GM18526 (cell line): Measurements from ENCODE around the gene CHP2.

Source experiments
- POLR2A ChIP-seq: IDR thresholded peaks from 3 replicates; pipeline ENCODE4 v1.6.1; 2011; ENCODE audit not compliant: insufficient read length; ENCODE audit errors: extremely low read depth

Gene CHP2

GRCh38 chr16:23754594-23755483, at the start of gene CHP2:
Gene CHP2 (plus strand): TSS chr16:23755026. CDS start chr16:23755050, 24 bp downstream.
- TF ChIP-seq POLR2A: no peak

GRCh38 chr16:23705517-23705902, 49.3 kb upstream of the CHP2 start:
- TF ChIP-seq POLR2A: no peak

DNA sequence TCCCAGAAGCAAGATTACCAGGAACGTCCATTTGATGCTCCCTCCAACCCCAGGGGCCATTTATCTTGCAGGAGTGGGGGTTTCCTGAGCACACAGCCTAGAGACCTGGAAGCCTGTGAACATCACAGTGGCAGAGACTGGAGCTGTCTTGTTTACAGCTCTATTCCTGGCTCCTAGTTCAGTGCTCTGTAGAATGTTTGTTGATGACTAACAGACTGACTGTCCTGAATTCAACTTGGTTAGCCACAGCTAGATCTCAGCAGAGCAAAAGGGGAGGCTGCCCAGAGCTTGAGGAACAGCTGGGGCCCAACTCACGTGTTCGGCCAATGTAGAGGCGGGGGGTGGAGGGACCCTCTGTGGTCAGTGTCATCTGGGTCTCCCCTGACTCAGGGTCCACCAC, 48.4 kb upstream of the CHP2 start:
- TF ChIP-seq POLR2A: no peak

DNA sequence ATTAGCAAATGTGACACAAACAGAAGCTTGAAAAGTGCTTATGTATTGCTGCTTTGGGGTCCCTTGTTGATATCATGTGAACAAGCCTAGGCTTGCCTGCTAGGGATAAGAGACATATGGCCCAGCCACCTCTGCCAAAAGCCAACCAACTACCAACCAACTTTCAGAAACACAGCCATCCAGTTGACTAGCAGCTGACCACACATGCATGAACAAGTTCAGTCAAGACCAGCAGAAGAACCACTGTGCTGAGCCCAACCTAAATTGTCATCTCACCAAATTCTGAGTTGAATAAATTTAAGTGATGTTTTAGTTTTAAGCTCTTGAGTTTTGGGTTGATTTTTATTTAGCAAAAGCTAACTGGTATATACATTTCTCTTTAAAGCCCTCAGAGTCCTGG, 45.3 kb upstream of the CHP2 start:
- TF ChIP-seq POLR2A: no peak

- TF ChIP-seq POLR2A: no peak
These were observed 44.8 kb upstream of the CHP2 start for GRCh38 chr16:23710008-23710407.

DNA sequence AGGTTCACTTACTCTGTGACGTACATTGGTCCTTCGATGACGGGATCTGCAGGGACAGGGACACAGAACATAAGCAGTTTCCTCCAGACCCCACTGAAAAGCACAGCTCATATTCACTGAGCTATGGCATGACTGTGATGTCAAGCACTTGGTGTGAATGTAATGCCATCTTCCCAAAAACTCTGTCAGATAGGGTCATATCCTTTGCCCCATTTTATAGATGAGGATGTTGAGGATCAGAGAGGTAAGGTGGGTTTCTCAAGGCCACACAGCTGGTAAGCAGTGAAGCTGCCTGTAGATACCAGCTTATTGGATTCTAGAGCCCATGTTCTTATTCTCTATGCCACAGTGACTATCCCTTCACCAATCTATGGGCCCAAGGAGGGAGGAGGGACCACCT, 44.3 kb upstream of the CHP2 start:
- no peak for TF ChIP-seq POLR2A

- TF ChIP-seq POLR2A: no peak
These were observed 43.0 kb upstream of the CHP2 start for GRCh38 chr16:23711785-23712184.

GRCh38 chr16:23712976-23713375, 41.9 kb upstream of the CHP2 start, which contains the start of gene ERN2:
Gene ERN2 (minus strand): TSS chr16:23713222. CDS start chr16:23713187, 35 bp downstream.
- TF ChIP-seq POLR2A: no peak

DNA sequence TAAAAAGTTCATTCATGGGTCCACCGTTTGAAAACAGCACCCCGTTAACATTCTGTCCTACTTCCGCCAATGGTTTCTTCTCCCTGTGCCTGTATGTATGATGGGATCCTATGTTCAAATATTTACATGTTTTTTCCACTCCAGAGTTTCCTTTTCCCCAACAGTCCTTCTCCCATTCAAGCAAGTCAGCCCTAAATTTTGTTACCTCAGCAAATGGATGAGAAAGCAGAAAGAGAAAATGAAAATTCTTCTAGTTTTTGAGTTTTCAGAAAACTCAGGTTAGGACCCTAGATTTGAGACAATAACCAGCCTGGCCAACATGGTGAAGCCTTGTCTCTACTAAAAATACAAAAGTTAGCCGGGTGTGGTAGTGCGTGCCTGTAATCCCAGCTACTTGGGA, 38.3 kb upstream of the CHP2 start:
- TF ChIP-seq POLR2A: no peak

DNA sequence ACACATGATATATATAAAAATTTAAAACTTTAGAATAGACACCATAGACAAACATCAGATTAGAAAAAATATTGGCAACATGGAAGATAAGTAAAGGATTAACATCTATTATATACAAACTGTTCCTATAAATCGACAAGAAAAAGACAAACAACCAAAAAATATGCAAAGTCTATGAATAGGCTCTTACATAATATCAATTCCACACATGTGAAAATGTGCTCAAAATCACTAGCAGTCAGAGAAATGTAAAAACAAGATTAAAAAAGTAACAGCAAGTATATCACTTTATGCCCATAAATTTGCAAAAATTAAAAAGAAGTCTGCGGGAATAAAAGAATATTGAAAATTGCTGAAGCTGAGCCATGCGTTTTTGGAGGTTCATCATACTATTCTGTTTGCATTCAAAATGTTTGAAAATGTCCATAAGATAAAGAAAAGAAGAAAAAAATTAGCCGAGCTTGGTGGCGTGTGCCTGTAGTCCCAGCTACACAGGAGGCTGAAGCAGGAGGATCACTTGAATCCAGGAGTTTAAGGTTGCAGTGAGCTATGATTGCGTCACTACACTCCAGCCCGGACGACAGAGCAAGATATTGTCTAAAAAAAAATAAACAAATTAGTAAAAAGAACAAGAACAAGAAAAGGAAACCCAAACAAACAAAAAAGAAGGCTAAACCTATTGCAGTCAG, 30.6 kb upstream of the CHP2 start:
- TF ChIP-seq POLR2A: no peak

- no peak for TF ChIP-seq POLR2A
These were observed 30.1 kb upstream of the CHP2 start for GRCh38 chr16:23724785-23725131.

DNA sequence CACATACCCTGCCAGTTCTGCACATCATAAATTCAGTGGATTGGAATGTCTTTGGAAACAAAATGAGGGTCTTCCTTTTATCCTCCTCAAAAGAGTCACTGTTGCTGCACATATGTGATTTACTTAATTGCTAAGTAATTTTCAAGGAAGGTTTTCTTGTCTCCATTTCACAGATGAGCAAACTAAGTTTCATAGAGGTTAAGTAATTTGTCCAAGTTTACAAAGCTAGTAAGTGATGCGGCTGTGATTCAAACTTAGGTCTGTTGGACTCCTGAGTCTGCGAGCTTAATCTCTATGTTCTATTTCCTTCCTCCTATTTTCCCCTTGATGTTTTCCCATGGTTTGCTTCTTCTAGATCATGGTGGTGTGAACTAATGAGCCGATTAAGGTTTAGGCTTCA, 28.1 kb upstream of the CHP2 start:
- TF ChIP-seq POLR2A: no peak

DNA sequence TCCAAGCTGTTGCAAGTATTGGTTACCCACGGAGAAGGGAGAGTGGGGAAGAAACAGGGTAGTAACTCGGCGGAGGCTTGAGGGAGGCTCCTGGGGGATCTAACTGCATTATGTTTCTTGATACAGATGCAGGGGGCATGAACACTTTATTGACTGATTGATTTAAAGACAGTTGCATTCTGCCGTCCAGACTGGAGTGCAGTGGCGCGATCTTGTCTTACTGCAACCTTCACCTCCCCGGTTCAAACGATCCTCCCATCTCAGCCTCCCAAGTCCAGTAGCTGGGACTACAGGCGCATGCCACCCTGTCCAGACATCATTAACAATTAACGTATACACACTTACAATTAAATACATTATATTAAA, 26.7 kb upstream of the CHP2 start:
- no peak for TF ChIP-seq POLR2A

- TF ChIP-seq POLR2A: no peak
These were observed 25.1 kb upstream of the CHP2 start for GRCh38 chr16:23729503-23730424.

DNA sequence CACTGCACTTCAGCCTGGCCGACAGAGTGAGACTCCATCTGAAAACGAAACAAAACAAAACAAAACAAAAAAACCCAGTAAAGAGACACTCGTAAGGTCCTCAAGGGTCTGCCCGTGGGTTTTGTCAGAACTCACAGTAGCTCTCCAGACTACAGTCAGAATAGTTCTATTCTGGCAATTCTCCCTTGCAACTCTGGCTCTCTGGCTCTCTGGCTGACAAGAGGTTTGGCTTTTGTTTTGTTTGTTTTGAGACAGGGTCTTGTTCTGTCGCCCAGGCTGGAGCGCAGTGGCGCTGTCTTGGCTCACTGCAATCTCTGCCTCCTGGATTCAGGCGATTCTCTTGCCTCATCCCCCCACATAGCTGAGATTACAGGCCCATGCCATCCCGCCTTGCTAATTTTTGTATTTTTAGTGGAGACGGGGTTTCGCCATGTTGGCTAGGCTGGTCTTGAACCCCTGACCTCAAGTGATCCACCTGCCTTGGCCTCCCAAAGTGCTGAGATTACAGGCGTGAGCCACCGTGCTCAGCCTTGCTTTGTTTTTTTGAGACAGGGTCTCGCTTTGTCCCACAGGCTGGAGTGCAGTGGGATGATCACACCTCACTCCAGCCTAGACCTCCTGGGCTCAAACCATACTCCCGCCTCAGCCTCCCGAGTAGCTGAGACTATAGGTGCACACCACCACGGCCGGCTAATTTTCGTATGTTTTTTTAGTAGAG, 20.5 kb upstream of the CHP2 start:
- TF ChIP-seq POLR2A: no peak
